Measurements from ENCODE around the gene REG1B. TPM values are rescaled to one million over a fixed set of nuclear protein-coding genes. Genes with fewer than 3 reads are reported as not detected.

The REG1B gene
- total and polyA plus RNA-seq, 2 donors (not counting 1 experiment from before 2014, with no cell fraction given) = not detected

DNA sequence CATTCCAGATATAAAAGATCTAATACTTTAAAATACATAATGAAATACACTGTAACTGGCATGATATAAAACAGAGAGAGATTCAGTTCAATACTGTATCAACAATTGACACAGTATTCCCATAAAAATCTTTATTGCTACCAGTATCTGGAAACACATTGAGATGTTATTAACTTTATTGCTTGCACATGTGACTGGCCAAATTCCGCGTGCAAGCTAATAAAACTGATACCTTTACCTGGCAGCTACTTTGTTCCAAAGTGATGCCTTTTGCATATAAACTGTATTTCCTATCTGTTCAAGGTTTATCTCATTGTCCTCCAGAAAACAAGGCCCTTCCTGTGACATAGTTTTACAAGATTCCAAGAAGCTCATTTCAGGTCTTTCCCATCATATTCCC lies 15.4 kb upstream of the REG1B start:
- Mint-ChIP-seq H3K4me3 (no peak overlapping the region), H3K4me1 (peaks cover 24% of the 10 kb centered on the region), H3K27ac (no peak overlapping the region), H3K27me3 (no peaks in the 10 kb centered on the region), H3K9me3 (ENCODE audit: insufficient read depth) (peaks cover 7% of the 10 kb centered on the region)
- Histone ChIP-seq H3K4me1 (ENCODE audit: control insufficient read depth in 2 of 2, insufficient read depth in 2 of 2, low read length in 2 of 2) (peaks cover 23 to 24% of the 10 kb centered on the region in 2 donors), H3K79me2 (ENCODE audit: control insufficient read depth, insufficient read depth, low read length) (no peaks in the 10 kb centered on the region), H2AFZ (ENCODE audit: insufficient read depth, low read depth, low read length, poor library complexity, severe bottlenecking) (no peak overlapping the region), H3K9me3 (ENCODE audit: control extremely low read depth in 1 of 3, control insufficient read depth in 2 of 3, insufficient read depth in 1 of 3, low read length in 2 of 3) (peaks cover 4 to 10% (median 8%) of the 10 kb centered on the region in 3 donors), H3K4me3 (ENCODE audit: control extremely low read depth in 1 of 5, extremely low read depth in 1 of 5, insufficient read depth in 1 of 5, low read depth in 2 of 5, low read length in 4 of 5) (no peak overlapping the region), H3K36me3 (replicated peaks in 1 of 2; ENCODE audit: control extremely low read depth in 1 of 2, control insufficient read depth in 1 of 2, extremely low read depth in 1 of 2, insufficient read depth in 2 of 2, low read length in 1 of 2) (no peaks in the 10 kb centered on the region), H3K27ac (ENCODE audit: low read length in 2 of 2) (no peak overlapping the region), H3K27me3 (replicated peaks in 1 of 4; ENCODE audit: control extremely low read depth in 1 of 4, control insufficient read depth in 3 of 4, insufficient read depth in 4 of 4, low read length in 3 of 4) (no peaks in the 10 kb centered on the region), H3K4me2 (replicated peaks; ENCODE audit: low read depth, low read length, poor library complexity, severe bottlenecking) (no peak overlapping the region), H4K20me1 (ENCODE audit: control insufficient read depth, insufficient read depth, low read length, poor library complexity, severe bottlenecking) (no peaks in the 10 kb centered on the region), H3K9ac (ENCODE audit: low read length) (no peak overlapping the region)
- DNase-seq (no peak), ATAC-seq (ENCODE audit: low read depth) (no peak)
- intact Hi-C loops (cut with micrococcal nuclease) = no loop called here
- no peak for TF ChIP-seq EZH2 (IDR thresholded peaks at IDR 0.05; ENCODE audit: borderline replicate concordance, insufficient read depth, low read depth, low read length, poor library complexity, severe bottlenecking)
- TF ChIP-seq, protein P1, sequence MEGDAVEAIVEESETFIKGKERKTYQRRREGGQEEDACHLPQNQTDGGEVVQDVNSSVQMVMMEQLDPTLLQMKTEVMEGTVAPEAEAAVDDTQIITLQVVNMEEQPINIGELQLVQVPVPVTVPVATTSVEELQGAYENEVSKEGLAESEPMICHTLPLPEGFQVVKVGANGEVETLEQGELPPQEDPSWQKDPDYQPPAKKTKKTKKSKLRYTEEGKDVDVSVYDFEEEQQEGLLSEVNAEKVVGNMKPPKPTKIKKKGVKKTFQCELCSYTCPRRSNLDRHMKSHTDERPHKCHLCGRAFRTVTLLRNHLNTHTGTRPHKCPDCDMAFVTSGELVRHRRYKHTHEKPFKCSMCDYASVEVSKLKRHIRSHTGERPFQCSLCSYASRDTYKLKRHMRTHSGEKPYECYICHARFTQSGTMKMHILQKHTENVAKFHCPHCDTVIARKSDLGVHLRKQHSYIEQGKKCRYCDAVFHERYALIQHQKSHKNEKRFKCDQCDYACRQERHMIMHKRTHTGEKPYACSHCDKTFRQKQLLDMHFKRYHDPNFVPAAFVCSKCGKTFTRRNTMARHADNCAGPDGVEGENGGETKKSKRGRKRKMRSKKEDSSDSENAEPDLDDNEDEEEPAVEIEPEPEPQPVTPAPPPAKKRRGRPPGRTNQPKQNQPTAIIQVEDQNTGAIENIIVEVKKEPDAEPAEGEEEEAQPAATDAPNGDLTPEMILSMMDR (IDR thresholded peaks at IDR 0.05) = no peak
- ChIA-PET CTCF (no interaction called here), POLR2A (no interaction called here)
- WGBS (ENCODE audit: insufficient coverage) = 100% methylated on average over 1 of the region's 2 CpGs

DNA sequence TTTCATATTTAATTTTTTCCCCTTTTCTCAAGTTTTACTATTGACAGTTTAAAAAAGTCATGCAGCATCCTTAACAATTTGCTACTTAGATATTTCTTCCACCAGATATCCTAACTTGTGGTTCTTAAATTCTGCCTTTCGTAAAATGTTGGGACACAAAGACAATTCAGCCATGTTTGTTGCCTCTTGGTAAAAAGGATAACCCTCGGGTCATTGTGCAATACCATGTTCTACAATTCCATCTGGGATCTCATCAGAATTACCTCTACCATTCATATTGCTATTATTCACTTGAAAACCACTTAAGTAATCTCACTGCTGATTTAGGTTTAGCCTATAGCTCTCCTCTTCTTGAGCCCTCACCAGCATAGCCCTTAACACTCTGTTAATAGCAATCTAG lies 13.2 kb upstream of the REG1B start:
- peak overlapping the region; percentile 85 to 91 for H3K27ac ChIP-seq (ENCODE audit: low read length in 2 of 2)
- intact Hi-C loops (cut with micrococcal nuclease) = no loop called here
- H3K4me3 ChIP-seq (ENCODE audit: control extremely low read depth in 1 of 5, extremely low read depth in 1 of 5, insufficient read depth in 1 of 5, low read depth in 2 of 5, low read length in 4 of 5) = no peak overlapping the region
- H2AFZ ChIP-seq (ENCODE audit: insufficient read depth, low read depth, low read length, poor library complexity, severe bottlenecking) = no peak overlapping the region
- peak overlapping the region; percentile 48 for H3K4me2 ChIP-seq (replicated peaks; ENCODE audit: low read depth, low read length, poor library complexity, severe bottlenecking)
- no peaks in the 10 kb centered on the region for H3K79me2 ChIP-seq (ENCODE audit: control insufficient read depth, insufficient read depth, low read length)
- TF ChIP-seq, protein P1 (IDR thresholded peaks at IDR 0.05) = no peak
- no peaks in the 10 kb centered on the region for H4K20me1 ChIP-seq (ENCODE audit: control insufficient read depth, insufficient read depth, low read length, poor library complexity, severe bottlenecking)
- H3K4me1 Mint-ChIP-seq = peaks cover 29% of the 10 kb centered on the region
- DNase-seq (no peak), ATAC-seq (ENCODE audit: low read depth) (no peak)
- H3K27ac Mint-ChIP-seq = no peak overlapping the region
- no peaks in the 10 kb centered on the region for H3K27me3 ChIP-seq (replicated peaks in 1 of 4; ENCODE audit: control extremely low read depth in 1 of 4, control insufficient read depth in 3 of 4, insufficient read depth in 4 of 4, low read length in 3 of 4)
- 92% methylated on average over 2 of the region's 2 CpGs for WGBS (ENCODE audit: insufficient coverage)
- peaks cover 23 to 24% of the 10 kb centered on the region in 2 donors for H3K4me1 ChIP-seq (ENCODE audit: control insufficient read depth in 2 of 2, insufficient read depth in 2 of 2, low read length in 2 of 2)
- ChIA-PET CTCF (no interaction called here), POLR2A (no interaction called here)
- no peaks in the 10 kb centered on the region for H3K27me3 Mint-ChIP-seq
- peaks cover 10% of the 10 kb centered on the region for H3K9me3 Mint-ChIP-seq (ENCODE audit: insufficient read depth)
- peaks cover 4 to 21% (median 8%) of the 10 kb centered on the region in 3 donors for H3K9me3 ChIP-seq (ENCODE audit: control extremely low read depth in 1 of 3, control insufficient read depth in 2 of 3, insufficient read depth in 1 of 3, low read length in 2 of 3)
- no peak overlapping the region for H3K4me3 Mint-ChIP-seq
- no peak overlapping the region for H3K9ac ChIP-seq (ENCODE audit: low read length)
- H3K36me3 ChIP-seq (replicated peaks in 1 of 2; ENCODE audit: control extremely low read depth in 1 of 2, control insufficient read depth in 1 of 2, extremely low read depth in 1 of 2, insufficient read depth in 2 of 2, low read length in 1 of 2) = no peaks in the 10 kb centered on the region

All from B cell (primary cell).